HCT116 (cell line): Measurements from ENCODE around the gene MAP3K3.
"Not testable (repeated sequence)": the region's sequence is repeated elsewhere in the genome, so short reads cannot be mapped to it uniquely, and the experiment has no call there.

ENCODE experiments used
- CTCF ChIP-seq, 3 experiments: fragments of 200-600 bp in 1 of 3; sonication (generic) in 1 of 3; IDR thresholded peaks in 2 of 3; conservative IDR thresholded peaks in 1 of 3; 2 replicates each; pipeline ENCODE4 v1.5.1; 2012 to 2017; ENCODE audit warnings: low read depth in 2 of 3, low read length in 2 of 3, antibody characterized with exemption in 1 of 3, borderline replicate concordance in 1 of 3, control low read depth in 1 of 3, mild to moderate bottlenecking in 1 of 3, mixed read lengths in 1 of 3, mixed run types in 1 of 3, moderate library complexity in 1 of 3; ENCODE audit not compliant: insufficient read depth in 1 of 3
- EZH2 ChIP-seq: fragments of 200-600 bp; sonication (generic); IDR thresholded peaks from 2 replicates; pipeline ENCODE4 v1.6.1; 2017; ENCODE audit warnings: antibody characterized with exemption, mixed run types
- RAD21 ChIP-seq: IDR thresholded peaks from 2 replicates; pipeline ENCODE4 v1.6.1; 2012; ENCODE audit warnings: low read depth, mild to moderate bottlenecking
- YY1 ChIP-seq: IDR thresholded peaks from 2 replicates; pipeline ENCODE4 v1.6.1; 2011; ENCODE audit warnings: low read length, low read depth, moderate library complexity, mild to moderate bottlenecking; ENCODE audit not compliant: insufficient replicate concordance; ENCODE audit errors: extremely low read depth
- ZNF274 ChIP-seq: fragments of 200-500 bp; sonication (Bioruptor generic); IDR thresholded peaks from 2 replicates; pipeline ENCODE4 v1.6.1; 2014; ENCODE audit warnings: mild to moderate bottlenecking, low read depth, low read length, inconsistent platforms
- TF ChIP-seq, protein P1 (sequence below): IDR thresholded peaks from 2 replicates; pipeline ENCODE4 v1.6.1; 2011; ENCODE audit warnings: mild to moderate bottlenecking, low read length, moderate library complexity; ENCODE audit not compliant: insufficient replicate concordance; ENCODE audit errors: extremely low read depth
- TF ChIP-seq, protein P2 (sequence below): IDR thresholded peaks from 2 replicates; pipeline ENCODE4 v1.6.1; 2012; ENCODE audit warnings: low read depth

- TF ChIP-seq, protein P1, sequence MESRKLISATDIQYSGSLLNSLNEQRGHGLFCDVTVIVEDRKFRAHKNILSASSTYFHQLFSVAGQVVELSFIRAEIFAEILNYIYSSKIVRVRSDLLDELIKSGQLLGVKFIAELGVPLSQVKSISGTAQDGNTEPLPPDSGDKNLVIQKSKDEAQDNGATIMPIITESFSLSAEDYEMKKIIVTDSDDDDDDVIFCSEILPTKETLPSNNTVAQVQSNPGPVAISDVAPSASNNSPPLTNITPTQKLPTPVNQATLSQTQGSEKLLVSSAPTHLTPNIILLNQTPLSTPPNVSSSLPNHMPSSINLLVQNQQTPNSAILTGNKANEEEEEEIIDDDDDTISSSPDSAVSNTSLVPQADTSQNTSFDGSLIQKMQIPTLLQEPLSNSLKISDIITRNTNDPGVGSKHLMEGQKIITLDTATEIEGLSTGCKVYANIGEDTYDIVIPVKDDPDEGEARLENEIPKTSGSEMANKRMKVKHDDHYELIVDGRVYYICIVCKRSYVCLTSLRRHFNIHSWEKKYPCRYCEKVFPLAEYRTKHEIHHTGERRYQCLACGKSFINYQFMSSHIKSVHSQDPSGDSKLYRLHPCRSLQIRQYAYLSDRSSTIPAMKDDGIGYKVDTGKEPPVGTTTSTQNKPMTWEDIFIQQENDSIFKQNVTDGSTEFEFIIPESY: not testable (repeated sequence)
- not testable (repeated sequence) for TF ChIP-seq CTCF (IDR thresholded peaks at IDR 0.05 in 2 of 3, conservative IDR thresholded peaks at IDR 0.05 in 1 of 3; ENCODE audit: borderline replicate concordance in 1 of 3, insufficient read depth in 1 of 3, low read depth in 2 of 3, low read length in 2 of 3); RAD21; ZNF274; YY1; EZH2
- TF ChIP-seq, protein P2, sequence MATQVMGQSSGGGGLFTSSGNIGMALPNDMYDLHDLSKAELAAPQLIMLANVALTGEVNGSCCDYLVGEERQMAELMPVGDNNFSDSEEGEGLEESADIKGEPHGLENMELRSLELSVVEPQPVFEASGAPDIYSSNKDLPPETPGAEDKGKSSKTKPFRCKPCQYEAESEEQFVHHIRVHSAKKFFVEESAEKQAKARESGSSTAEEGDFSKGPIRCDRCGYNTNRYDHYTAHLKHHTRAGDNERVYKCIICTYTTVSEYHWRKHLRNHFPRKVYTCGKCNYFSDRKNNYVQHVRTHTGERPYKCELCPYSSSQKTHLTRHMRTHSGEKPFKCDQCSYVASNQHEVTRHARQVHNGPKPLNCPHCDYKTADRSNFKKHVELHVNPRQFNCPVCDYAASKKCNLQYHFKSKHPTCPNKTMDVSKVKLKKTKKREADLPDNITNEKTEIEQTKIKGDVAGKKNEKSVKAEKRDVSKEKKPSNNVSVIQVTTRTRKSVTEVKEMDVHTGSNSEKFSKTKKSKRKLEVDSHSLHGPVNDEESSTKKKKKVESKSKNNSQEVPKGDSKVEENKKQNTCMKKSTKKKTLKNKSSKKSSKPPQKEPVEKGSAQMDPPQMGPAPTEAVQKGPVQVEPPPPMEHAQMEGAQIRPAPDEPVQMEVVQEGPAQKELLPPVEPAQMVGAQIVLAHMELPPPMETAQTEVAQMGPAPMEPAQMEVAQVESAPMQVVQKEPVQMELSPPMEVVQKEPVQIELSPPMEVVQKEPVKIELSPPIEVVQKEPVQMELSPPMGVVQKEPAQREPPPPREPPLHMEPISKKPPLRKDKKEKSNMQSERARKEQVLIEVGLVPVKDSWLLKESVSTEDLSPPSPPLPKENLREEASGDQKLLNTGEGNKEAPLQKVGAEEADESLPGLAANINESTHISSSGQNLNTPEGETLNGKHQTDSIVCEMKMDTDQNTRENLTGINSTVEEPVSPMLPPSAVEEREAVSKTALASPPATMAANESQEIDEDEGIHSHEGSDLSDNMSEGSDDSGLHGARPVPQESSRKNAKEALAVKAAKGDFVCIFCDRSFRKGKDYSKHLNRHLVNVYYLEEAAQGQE: not testable (repeated sequence)
These were observed 98.0 kb downstream of the MAP3K3 start for GRCh38 chr17:63720194-63720593.
